ENCODE results near the gene ANKRD9. TPM values are rescaled to one million over a fixed set of nuclear protein-coding genes. Genes with fewer than 3 reads are reported as not detected.

The ANKRD9 gene
- total and polyA plus RNA-seq, 10 donors = 2.2 to 24.0 (median 11.8) TPM

DNA sequence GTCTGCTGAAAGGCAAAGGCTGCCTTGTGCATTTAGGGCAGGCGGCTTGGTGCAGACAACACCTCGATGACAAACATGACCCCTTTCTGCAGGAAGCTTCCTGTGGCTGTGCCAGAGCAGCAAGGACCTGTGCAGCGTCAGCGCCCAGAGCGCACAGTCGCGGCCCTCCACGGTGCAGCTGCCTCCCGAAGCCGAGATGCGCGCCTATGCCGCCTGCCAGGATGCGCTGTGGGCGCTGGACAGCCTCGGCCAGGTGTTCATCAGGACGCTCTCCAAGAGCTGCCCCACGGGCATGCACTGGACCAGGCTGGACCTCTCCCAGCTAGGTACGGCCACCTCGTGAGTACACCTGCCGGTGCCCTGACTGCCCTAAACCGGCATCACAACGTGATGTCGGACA lies 57.3 kb downstream of the ANKRD9 start:
- H3K4me3 ChIP-seq = no peak overlapping the region
- TF ChIP-seq POLR2A (IDR thresholded peaks at IDR 0.05) (no peak), POLR2AphosphoS5 (IDR thresholded peaks at IDR 0.05) (peak in 1 of 3 donors; percentile 12)
- DNase-seq = no peak
- no peaks in the 10 kb centered on the region for H3K9me3 ChIP-seq
- no peaks in the 10 kb centered on the region for H3K27me3 ChIP-seq (replicated peaks in 1 of 7)
- H3K27ac ChIP-seq = no peak overlapping the region
- 97 to 98% (median 97%) methylated on average over 21 to 24 of the region's 24 CpGs for WGBS, 5 donors
- intact Hi-C loops (cut with DNase I; ENCODE audit: low total_unique reads) = no loop called here
- no peaks in the 10 kb centered on the region for H3K4me1 ChIP-seq
- peaks cover 0 to 100% (median 59%) of the 10 kb centered on the region in 6 donors for H3K36me3 ChIP-seq

Small RNA genes within 50 kb of the gene (microRNA-seq; reads per million reads assigned to microRNA genes)
- 0 reads per million in 3 donors for gene MIR4309

Small RNA genes within 50 kb of the gene (small RNA-seq; reads per million reads assigned to genes)
- 0 reads per million in 4 donors for gene MIR4309

Other genes starting within 250 kb of the ANKRD9 start
- gene MOK, start 204.6 kb downstream of the ANKRD9 start, total RNA-seq = 10 to 100 TPM in 4 of 7 donors, 1 to 10 TPM in 3; 4.7 to 12.2 (median 10.2) TPM
- gene MOK, start 204.6 kb downstream of the ANKRD9 start, polyA plus RNA-seq = 10 to 100 TPM in 1 of 3 donors, 1 to 10 TPM in 2; 4.1 to 11.7 (median 9.6) TPM
- 10 to 100 TPM; 12.9 to 22.5 (median 17.2) TPM for gene ZNF839, start 190.0 kb downstream of the ANKRD9 start, total RNA-seq
- gene ZNF839, start 190.0 kb downstream of the ANKRD9 start, polyA plus RNA-seq = 10 to 100 TPM; 10.3 to 28.5 (median 18.6) TPM
- gene CINP, start 146.9 kb downstream of the ANKRD9 start, total RNA-seq = 10 to 100 TPM; 22.8 to 39.5 (median 29.3) TPM
- 10 to 100 TPM; 23.9 to 35.2 (median 28.8) TPM for gene CINP, start 146.9 kb downstream of the ANKRD9 start, polyA plus RNA-seq
- gene TECPR2, start 146.8 kb downstream of the ANKRD9 start, total RNA-seq = 10 to 100 TPM; 23.7 to 46.6 (median 30.3) TPM
- 1 to 10 TPM; 1.1 to 5.0 (median 1.2) TPM for gene TECPR2, start 146.8 kb downstream of the ANKRD9 start, polyA plus RNA-seq
- 10 to 100 TPM; 17.0 to 30.6 (median 21.9) TPM for gene RCOR1, start 82.9 kb upstream of the ANKRD9 start, total RNA-seq
- 1 to 10 TPM; 3.7 to 5.8 (median 3.8) TPM for gene RCOR1, start 82.9 kb upstream of the ANKRD9 start, polyA plus RNA-seq

Data from spleen (tissue), 11 donors.